GM13977 (cell line): ENCODE results near the gene TMEM203.

ENCODE experiments used
- DNase-seq: peaks from one replicate; pipeline ENCODE4 v3.0.0; 2012; ENCODE audit warnings: low spot score
- in situ Hi-C: fragments of 300-500 bp; cut with MboI; formaldehyde crosslinking; loops from one replicate; pipeline ENCODE4 v1.12.0; 2022; ENCODE audit warnings: low sequenced_read_pairs, low pct_unique_long_range_greater_than_20kb, mixed read lengths, inconsistent platforms; ENCODE audit not compliant: unreplicated experiment
- TF ChIP-seq, protein P1 (sequence below): IDR thresholded peaks from 2 replicates; pipeline ENCODE4 v1.5.1; 2012; ENCODE audit warnings: mild to moderate bottlenecking, control low read depth; ENCODE audit not compliant: insufficient read depth; ENCODE audit errors: extremely low read depth, missing control alignments

The TMEM203 gene

DNA sequence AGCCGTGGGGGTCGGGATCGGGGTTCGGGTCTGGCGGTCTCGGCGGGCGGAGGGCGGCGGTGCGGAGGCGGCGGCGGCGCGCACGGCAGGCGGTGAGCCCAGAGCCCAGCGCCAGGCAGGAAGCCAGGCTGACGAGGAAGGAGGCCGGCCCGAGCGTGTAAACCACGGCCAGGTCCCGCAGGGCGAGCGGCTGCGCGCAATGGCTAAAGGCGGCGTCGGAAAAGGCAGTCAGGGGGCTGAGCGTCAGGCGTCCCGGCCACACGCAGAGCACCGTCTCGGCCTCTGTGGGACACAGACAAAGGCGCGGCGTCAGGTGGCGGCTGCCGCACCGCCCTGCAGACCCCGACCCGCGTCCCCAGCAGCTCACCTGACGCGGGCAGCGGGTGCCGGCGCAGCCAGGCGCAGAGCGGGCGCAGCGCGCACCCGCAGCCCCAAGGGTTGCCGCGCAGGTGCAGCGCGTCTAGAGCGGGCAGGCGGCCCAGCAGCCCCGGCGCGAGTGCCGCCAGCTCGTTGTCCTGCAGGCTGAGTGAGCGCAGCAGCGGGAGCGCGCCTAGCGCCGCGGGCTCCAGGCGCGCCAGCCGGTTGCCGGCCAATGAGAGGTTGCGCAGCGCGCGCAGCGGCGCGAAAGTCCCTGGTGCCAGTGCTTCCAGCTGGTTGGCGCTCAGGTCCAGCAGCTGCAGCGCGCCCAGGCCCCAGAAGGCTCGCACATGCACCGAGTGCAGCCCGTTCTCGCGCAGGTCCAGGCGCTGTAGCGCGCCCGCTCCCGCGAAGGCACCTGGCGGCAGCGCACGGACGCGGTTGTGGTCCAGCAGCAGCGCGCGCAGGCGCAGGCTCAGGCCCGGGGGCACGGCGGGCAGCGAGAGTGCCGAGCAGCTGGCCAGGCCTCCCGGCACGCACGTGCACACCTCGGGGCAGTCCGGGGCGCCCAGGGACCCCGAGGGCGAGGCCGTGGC is 36.3 kb downstream of the TMEM203 start:
- in situ Hi-C loops: no loop called here
- peak; percentile 87 for DNase-seq
- TF ChIP-seq, protein P1, sequence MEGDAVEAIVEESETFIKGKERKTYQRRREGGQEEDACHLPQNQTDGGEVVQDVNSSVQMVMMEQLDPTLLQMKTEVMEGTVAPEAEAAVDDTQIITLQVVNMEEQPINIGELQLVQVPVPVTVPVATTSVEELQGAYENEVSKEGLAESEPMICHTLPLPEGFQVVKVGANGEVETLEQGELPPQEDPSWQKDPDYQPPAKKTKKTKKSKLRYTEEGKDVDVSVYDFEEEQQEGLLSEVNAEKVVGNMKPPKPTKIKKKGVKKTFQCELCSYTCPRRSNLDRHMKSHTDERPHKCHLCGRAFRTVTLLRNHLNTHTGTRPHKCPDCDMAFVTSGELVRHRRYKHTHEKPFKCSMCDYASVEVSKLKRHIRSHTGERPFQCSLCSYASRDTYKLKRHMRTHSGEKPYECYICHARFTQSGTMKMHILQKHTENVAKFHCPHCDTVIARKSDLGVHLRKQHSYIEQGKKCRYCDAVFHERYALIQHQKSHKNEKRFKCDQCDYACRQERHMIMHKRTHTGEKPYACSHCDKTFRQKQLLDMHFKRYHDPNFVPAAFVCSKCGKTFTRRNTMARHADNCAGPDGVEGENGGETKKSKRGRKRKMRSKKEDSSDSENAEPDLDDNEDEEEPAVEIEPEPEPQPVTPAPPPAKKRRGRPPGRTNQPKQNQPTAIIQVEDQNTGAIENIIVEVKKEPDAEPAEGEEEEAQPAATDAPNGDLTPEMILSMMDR: no peak

DNA sequence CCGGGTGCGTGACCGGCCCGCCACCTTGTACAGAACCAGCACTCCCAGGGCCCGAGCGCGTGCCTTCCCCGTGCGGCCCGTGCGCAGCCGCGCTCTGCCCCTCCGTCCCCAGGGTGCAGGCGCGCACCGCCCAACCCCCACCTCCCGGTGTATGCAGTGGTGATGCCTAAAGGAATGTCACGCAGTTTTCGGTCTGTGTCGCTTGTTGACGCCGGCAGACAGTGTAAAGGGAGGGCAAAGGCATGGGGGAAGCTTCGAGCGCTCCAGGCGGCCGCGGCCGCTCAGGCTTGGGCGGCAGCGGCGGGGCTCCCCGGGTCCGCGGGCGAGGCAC is 36.9 kb downstream of the TMEM203 start:
- peak; percentile 66 for DNase-seq
- in situ Hi-C loops: no loop called here
- TF ChIP-seq, protein P1: no peak

DNA sequence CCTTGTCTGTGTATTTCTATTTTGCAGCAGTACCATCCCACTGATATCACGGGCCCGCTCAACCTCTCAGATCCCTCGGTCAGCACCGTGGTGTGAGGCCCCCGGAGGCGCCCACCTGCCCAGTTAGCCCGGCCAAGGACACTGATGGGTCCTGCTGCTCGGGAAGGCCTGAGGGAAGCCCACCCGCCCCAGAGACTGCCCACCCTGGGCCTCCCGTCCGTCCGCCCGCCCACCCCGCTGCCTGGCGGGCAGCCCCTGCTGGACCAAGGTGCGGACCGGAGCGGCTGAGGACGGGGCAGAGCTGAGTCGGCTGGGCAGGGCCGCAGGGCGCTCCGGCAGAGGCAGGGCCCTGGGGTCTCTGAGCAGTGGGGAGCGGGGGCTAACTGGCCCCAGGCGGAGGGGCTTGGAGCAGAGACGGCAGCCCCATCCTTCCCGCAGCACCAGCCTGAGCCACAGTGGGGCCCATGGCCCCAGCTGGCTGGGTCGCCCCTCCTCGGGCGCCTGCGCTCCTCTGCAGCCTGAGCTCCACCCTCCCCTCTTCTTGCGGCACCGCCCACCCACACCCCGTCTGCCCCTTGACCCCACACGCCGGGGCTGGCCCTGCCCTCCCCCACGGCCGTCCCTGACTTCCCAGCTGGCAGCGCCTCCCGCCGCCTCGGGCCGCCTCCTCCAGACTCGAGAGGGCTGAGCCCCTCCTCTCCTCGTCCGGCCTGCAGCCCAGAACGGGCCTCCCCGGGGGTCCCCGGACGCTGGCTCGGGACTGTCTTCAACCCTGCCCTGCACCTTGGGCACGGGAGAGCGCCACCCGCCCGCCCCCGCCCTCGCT is 37.5 kb downstream of the TMEM203 start:
- TF ChIP-seq, protein P1: no peak
- DNase-seq: peak; percentile 75
- in situ Hi-C loops: no loop called here

DNA sequence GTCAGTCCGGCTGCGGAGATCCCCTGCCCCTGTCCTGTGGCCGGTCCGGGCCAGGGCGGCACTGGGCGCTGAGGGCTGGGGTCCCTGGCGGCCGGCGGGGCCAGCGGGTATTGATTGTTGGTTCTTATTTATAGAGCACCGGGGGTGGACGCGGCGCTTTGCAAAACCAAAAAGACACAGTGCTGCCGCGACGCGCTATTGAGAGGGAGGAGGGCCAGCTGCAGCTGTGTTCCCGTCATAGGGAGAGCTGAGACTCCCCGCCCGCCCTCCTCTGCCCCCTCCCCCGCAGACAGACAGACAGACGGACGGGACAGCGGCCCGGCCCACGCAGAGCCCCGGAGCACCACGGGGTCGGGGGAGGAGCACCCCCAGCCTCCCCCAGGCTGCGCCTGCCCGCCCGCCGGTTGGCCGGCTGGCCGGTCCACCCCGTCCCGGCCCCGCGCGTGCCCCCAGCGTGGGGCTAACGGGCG is 38.1 kb downstream of the TMEM203 start:
- peak; percentile 52 for DNase-seq
- in situ Hi-C loops: no loop called here
- TF ChIP-seq, protein P1: no peak

DNA sequence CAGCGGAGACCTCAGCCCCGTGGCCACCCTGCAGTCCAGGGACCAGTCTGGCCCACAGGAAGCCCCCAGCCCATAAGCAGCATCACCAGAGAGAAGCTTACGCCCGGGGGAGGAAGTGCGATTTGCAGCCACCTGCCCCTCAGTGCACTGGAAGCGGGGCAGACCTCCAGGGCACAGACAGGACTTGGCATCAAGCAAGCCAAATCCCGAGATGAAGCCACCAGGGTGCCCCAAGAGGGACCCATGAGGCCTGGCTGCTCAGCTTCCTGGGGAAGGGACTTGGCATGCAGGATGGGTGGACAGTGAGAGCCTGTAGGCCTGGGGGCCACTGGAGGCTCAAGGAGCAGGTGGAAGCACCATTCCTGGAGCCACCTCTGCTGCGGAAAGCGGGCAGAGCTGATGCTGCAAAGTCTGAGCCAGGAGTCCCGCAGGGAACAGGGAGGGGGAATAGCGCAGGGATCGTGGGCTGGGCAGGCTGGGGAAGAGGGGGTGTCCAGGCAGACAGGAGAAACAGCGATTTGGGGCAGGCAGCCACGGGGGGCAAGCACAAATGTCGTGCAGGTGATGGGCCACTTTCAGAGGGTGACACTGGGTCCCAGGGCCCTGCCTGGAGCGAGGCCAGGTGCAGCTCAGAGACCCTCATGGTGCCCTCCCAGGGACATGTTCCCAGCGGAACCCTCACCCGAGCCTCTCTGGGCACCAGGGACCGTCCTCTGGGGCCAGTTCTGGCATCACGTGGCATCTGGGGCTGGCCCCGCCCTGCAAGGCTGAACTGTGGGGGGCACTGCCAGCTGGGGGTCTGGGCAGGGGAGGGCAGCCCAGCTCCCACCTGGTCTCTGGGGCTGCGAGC is 38.8 kb downstream of the TMEM203 start:
- DNase-seq: peak; percentile 39
- in situ Hi-C loops: no loop called here
- TF ChIP-seq, protein P1: no peak
